ENCODE data around the gene CYP19A1.

DNA sequence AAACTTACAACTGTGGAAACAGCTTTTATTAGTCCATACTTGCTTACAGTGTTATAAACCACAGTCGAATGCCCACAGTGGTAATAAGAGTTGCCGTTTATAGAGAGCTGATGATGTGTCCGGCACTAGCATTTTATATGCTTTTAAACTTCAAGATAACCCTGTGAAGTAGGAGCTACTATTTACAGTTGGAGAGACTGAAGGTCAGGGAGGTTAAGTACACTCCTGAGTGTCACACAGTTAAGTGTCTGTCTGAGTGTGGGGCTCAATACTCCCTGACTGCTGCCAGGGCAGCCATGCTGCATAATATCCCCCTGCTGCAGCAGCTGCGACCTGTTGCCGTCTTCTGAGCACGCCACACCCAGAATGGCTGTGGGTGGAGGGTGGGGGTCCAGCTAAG, 153.8 kb downstream of the CYP19A1 start:
- TF ChIP-seq, protein P1, sequence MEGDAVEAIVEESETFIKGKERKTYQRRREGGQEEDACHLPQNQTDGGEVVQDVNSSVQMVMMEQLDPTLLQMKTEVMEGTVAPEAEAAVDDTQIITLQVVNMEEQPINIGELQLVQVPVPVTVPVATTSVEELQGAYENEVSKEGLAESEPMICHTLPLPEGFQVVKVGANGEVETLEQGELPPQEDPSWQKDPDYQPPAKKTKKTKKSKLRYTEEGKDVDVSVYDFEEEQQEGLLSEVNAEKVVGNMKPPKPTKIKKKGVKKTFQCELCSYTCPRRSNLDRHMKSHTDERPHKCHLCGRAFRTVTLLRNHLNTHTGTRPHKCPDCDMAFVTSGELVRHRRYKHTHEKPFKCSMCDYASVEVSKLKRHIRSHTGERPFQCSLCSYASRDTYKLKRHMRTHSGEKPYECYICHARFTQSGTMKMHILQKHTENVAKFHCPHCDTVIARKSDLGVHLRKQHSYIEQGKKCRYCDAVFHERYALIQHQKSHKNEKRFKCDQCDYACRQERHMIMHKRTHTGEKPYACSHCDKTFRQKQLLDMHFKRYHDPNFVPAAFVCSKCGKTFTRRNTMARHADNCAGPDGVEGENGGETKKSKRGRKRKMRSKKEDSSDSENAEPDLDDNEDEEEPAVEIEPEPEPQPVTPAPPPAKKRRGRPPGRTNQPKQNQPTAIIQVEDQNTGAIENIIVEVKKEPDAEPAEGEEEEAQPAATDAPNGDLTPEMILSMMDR (IDR thresholded peaks at IDR 0.05; ENCODE audit: poor library complexity), result no peak
- TF ChIP-seq EZH2 (IDR thresholded peaks at IDR 0.05; ENCODE audit: borderline replicate concordance), result no peak
